Measurements from ENCODE around the gene GTF3C1. TPM values are rescaled to one million over a fixed set of nuclear protein-coding genes. Genes with fewer than 3 reads are reported as not detected.

The GTF3C1 gene
- total RNA-seq, 1 donor from 2014 or later, result 54.3 TPM

GRCh38 chr16:27482397-27483087 lies 67.2 kb downstream of the GTF3C1 start:
- peaks cover 53% of the 10 kb centered on the region for H3K36me3 Mint-ChIP-seq (ENCODE audit: low read depth)
- no peaks in the 10 kb centered on the region for H3K4me1 Mint-ChIP-seq
- no peak overlapping the region for H3K4me3 Mint-ChIP-seq
- no peaks in the 10 kb centered on the region for H3K27me3 Mint-ChIP-seq
- intact Hi-C loops (cut with micrococcal nuclease), result no loop called here
- no peaks in the 10 kb centered on the region for H3K9me3 Mint-ChIP-seq
- H3K27ac Mint-ChIP-seq, result no peak overlapping the region
- DNase-seq, result no peak

- no peak for DNase-seq
- Mint-ChIP-seq H3K4me3 (no peak overlapping the region), H3K27ac (no peak overlapping the region)
These were observed 68.3 kb downstream of the GTF3C1 start for GRCh38 chr16:27481282-27481934.

GRCh38 chr16:27480761-27481160 lies 69.0 kb downstream of the GTF3C1 start:
- no peak overlapping the region for H3K4me3 Mint-ChIP-seq
- H3K36me3 Mint-ChIP-seq (ENCODE audit: low read depth), result peaks cover 54% of the 10 kb centered on the region
- no peak overlapping the region for H3K27ac Mint-ChIP-seq
- H3K9me3 Mint-ChIP-seq, result no peaks in the 10 kb centered on the region
- no peak for DNase-seq
- intact Hi-C loops (cut with micrococcal nuclease), result no loop called here
- no peaks in the 10 kb centered on the region for H3K27me3 Mint-ChIP-seq
- H3K4me1 Mint-ChIP-seq, result no peaks in the 10 kb centered on the region

More at GRCh38 chr16:27481282-27481934, 68.3 kb downstream of the GTF3C1 start:
- peaks cover 54% of the 10 kb centered on the region for H3K36me3 Mint-ChIP-seq (ENCODE audit: low read depth)
- intact Hi-C loops (cut with micrococcal nuclease), result no loop called here
- no peaks in the 10 kb centered on the region for H3K27me3 Mint-ChIP-seq
- H3K9me3 Mint-ChIP-seq, result no peaks in the 10 kb centered on the region
- no peaks in the 10 kb centered on the region for H3K4me1 Mint-ChIP-seq

GRCh38 chr16:27476240-27476639 lies 73.5 kb downstream of the GTF3C1 start:
- Mint-ChIP-seq H3K36me3 (ENCODE audit: low read depth) (peaks cover 45% of the 10 kb centered on the region), H3K27me3 (no peaks in the 10 kb centered on the region), H3K4me1 (no peaks in the 10 kb centered on the region), H3K27ac (no peak overlapping the region), H3K4me3 (no peak overlapping the region), H3K9me3 (no peaks in the 10 kb centered on the region)
- intact Hi-C loops (cut with micrococcal nuclease), result no loop called here
- DNase-seq, result no peak

GRCh38 chr16:27475561-27475960 lies 74.2 kb downstream of the GTF3C1 start:
- H3K4me3 Mint-ChIP-seq, result no peak overlapping the region
- H3K4me1 Mint-ChIP-seq, result no peaks in the 10 kb centered on the region
- no peak for DNase-seq
- H3K9me3 Mint-ChIP-seq, result no peaks in the 10 kb centered on the region
- H3K27ac Mint-ChIP-seq, result no peak overlapping the region
- intact Hi-C loops (cut with micrococcal nuclease), result no loop called here
- peaks cover 48% of the 10 kb centered on the region for H3K36me3 Mint-ChIP-seq (ENCODE audit: low read depth)
- no peaks in the 10 kb centered on the region for H3K27me3 Mint-ChIP-seq

- Mint-ChIP-seq H3K27ac (no peak overlapping the region), H3K36me3 (ENCODE audit: low read depth) (peaks cover 50% of the 10 kb centered on the region), H3K27me3 (no peaks in the 10 kb centered on the region), H3K4me1 (no peaks in the 10 kb centered on the region), H3K9me3 (no peaks in the 10 kb centered on the region), H3K4me3 (no peak overlapping the region)
- intact Hi-C loops (cut with micrococcal nuclease), result no loop called here
- no peak for DNase-seq
These were observed 74.8 kb downstream of the GTF3C1 start for GRCh38 chr16:27474921-27475320.

GRCh38 chr16:27474041-27474440 lies 75.7 kb downstream of the GTF3C1 start:
- no peak for DNase-seq
- H3K4me3 Mint-ChIP-seq, result no peak overlapping the region
- H3K27ac Mint-ChIP-seq, result peak overlapping the region; percentile 8
- intact Hi-C loops (cut with micrococcal nuclease), result no loop called here
- peaks cover 59% of the 10 kb centered on the region for H3K36me3 Mint-ChIP-seq (ENCODE audit: low read depth)
- H3K9me3 Mint-ChIP-seq, result no peaks in the 10 kb centered on the region
- H3K27me3 Mint-ChIP-seq, result no peaks in the 10 kb centered on the region
- H3K4me1 Mint-ChIP-seq, result no peaks in the 10 kb centered on the region

- H3K9me3 Mint-ChIP-seq, result no peaks in the 10 kb centered on the region
- no peak overlapping the region for H3K4me3 Mint-ChIP-seq
- no peaks in the 10 kb centered on the region for H3K27me3 Mint-ChIP-seq
- no peak for DNase-seq
- peaks cover 59% of the 10 kb centered on the region for H3K36me3 Mint-ChIP-seq (ENCODE audit: low read depth)
- intact Hi-C loops (cut with micrococcal nuclease), result no loop called here
- H3K27ac Mint-ChIP-seq, result no peak overlapping the region
- H3K4me1 Mint-ChIP-seq, result no peaks in the 10 kb centered on the region
These were observed 76.4 kb downstream of the GTF3C1 start for GRCh38 chr16:27473101-27473900.

- Mint-ChIP-seq H3K4me3 (no peak overlapping the region), H3K27ac (no peak overlapping the region), H3K36me3 (ENCODE audit: low read depth) (peaks cover 63% of the 10 kb centered on the region), H3K9me3 (no peaks in the 10 kb centered on the region), H3K27me3 (no peaks in the 10 kb centered on the region), H3K4me1 (no peaks in the 10 kb centered on the region)
- DNase-seq, result no peak
- intact Hi-C loops (cut with micrococcal nuclease), result no loop called here
These were observed 77.4 kb downstream of the GTF3C1 start for GRCh38 chr16:27472091-27473020.

- Mint-ChIP-seq H3K27me3 (no peaks in the 10 kb centered on the region), H3K4me3 (no peak overlapping the region), H3K27ac (no peak overlapping the region), H3K36me3 (ENCODE audit: low read depth) (peaks cover 64% of the 10 kb centered on the region), H3K9me3 (no peaks in the 10 kb centered on the region), H3K4me1 (no peaks in the 10 kb centered on the region)
- no peak for DNase-seq
- intact Hi-C loops (cut with micrococcal nuclease), result no loop called here
These were observed 78.1 kb downstream of the GTF3C1 start for GRCh38 chr16:27471661-27472060.

GRCh38 chr16:27470567-27471431 lies 78.9 kb downstream of the GTF3C1 start:
- Mint-ChIP-seq H3K4me1 (no peaks in the 10 kb centered on the region), H3K27ac (no peak overlapping the region), H3K27me3 (no peaks in the 10 kb centered on the region), H3K4me3 (no peak overlapping the region), H3K9me3 (no peaks in the 10 kb centered on the region), H3K36me3 (ENCODE audit: low read depth) (peaks cover 68% of the 10 kb centered on the region)
- DNase-seq, result no peak
- intact Hi-C loops (cut with micrococcal nuclease), result no loop called here

GRCh38 chr16:27468941-27469531 lies 80.7 kb downstream of the GTF3C1 start:
- no peak overlapping the region for H3K4me3 Mint-ChIP-seq
- peaks cover 68% of the 10 kb centered on the region for H3K36me3 Mint-ChIP-seq (ENCODE audit: low read depth)

More at GRCh38 chr16:27468941-27469531, 80.7 kb downstream of the GTF3C1 start:
- no peaks in the 10 kb centered on the region for H3K9me3 Mint-ChIP-seq
- H3K4me1 Mint-ChIP-seq, result no peaks in the 10 kb centered on the region
- H3K27me3 Mint-ChIP-seq, result no peaks in the 10 kb centered on the region
- intact Hi-C loops (cut with micrococcal nuclease), result no loop called here
- no peak for DNase-seq
- H3K27ac Mint-ChIP-seq, result no peak overlapping the region
